GM18502 (cell line): ENCODE measurements around the gene NPTXR.

Experiments used
- ATAC-seq: cut with Tn5 transposase; IDR thresholded peaks from one replicate; pipeline ENCODE4 v1.9.1; 2021; ENCODE audit warnings: mild to moderate bottlenecking; ENCODE audit not compliant: unreplicated experiment, poor library complexity

The NPTXR gene

DNA sequence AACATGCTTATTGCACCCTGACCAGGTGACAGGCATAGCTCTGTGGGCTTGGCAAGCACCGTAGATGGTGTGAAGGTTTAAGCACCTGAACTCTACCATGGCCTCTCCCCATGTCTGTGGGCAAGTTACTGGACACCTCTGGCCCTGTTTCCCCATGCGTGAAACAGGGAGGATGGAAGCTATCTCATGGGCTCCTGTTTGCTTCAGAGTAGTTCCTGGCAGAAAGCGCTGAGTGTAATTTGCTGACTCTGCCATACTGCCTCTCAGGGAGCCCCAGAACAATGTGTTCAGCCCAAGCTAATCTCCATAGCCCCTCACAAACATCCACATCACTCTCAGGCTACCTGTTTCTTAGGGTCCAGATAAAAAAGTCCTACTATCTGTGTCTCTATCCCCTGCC lies 25.8 kb upstream of the NPTXR start:
- ATAC-seq = no peak

GRCh38 chr22:38868886-38869381 lies 25.1 kb upstream of the NPTXR start:
- ATAC-seq = no peak

- no peak for ATAC-seq
Measured at GRCh38 chr22:38868286-38868721, 24.5 kb upstream of the NPTXR start.

DNA sequence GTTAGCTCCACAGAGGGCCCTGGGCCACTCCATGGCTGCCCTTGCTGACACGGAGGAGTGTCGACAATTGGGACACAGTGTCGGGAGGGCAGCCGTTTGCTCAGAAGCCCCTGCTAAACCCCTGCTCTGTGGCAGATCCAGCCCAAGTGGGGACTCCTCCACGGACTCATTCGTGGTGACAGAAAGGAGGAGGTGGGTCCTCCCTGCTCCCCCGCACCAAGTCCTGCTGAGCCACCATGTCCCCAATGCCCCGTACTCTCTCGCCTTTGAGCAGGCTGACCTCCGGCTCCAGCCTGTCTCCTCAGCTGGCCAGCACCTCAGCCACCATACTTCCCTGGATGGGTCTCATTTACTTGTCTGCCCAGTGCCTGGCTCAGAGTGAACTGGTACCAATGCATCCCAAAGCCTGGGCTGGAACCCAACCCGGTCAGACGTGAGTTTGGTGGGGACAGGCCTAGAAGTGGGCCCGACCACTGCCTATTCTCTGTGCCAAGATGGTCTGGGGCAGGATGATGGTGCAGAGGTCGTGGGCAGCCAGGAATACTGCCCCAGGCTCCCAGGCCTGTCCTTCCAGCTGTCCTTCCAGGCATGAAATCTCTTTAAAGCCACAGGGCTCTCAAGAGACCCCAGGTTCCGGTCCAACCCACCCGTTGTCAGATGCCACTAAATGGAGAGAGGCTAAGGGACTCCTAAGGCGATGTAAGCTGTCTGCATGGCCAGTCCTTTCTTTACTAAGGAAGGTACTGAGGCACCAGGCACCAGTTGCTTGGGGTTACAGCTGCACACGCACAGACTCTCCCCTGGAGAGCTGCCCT lies 23.9 kb upstream of the NPTXR start:
- ATAC-seq = no peak

GRCh38 chr22:38867124-38867455 lies 23.3 kb upstream of the NPTXR start:
- ATAC-seq = no peak

DNA sequence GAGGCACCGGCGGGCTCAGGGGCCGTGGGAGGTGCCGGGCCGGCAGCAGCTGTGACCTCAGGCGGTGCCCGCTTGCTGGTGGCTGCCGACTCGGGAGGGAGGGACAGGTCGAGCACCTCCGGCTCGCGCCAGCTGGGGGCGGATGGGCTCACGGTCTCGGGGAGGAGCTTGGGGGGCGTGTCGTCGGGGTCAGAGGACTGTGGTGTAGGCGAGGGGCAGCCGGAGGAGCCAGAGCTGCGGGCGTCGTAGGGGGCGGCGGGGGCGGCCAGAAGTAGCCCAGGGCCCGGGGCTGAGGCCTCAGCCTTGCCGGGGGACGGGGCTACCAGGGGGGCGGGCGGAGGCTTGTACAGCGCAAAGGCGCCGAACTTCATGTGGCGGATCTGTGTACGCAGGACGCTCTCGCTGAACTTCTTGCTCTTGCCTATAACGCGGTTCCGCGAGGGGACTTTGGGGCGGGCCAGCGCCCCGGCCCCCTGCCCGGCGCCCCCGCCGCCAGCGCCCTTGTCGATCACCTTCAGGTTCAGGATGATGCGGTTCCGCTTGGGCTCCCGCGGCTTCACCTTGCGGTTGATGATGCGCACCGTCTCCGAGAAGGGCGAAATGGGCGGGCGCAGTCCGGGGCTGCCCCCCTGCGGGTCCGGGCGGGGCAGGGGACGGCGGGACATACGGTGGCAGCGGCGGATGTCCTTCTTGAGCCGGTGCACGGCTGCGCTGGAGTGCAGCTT lies 22.7 kb upstream of the NPTXR start:
- no peak for ATAC-seq

DNA sequence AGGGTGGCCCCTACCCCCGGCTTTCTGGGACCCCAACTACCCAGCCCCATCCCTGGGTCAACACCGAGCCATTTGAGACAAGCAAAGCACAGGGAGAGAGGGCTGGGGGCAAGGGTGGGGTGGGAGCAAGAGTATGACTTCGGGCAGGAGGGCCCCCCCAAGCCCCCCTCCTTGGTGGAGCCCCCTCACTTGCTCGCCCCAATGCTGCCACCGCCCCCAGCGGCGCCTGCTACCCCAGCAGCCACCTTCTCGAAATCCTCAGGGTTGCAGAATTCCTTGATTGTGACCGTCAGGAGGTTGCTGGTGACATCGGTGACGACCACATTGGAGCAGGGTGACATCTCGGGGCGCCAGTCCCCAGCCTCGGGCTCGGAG lies 22.2 kb upstream of the NPTXR start:
- ATAC-seq = no peak

GRCh38 chr22:38865201-38866023 lies 21.6 kb upstream of the NPTXR start:
- no peak for ATAC-seq

GRCh38 chr22:38864361-38865191 lies 20.7 kb upstream of the NPTXR start:
- no peak for ATAC-seq

- ATAC-seq = no peak
Measured at GRCh38 chr22:38863531-38864131, 19.8 kb upstream of the NPTXR start.

DNA sequence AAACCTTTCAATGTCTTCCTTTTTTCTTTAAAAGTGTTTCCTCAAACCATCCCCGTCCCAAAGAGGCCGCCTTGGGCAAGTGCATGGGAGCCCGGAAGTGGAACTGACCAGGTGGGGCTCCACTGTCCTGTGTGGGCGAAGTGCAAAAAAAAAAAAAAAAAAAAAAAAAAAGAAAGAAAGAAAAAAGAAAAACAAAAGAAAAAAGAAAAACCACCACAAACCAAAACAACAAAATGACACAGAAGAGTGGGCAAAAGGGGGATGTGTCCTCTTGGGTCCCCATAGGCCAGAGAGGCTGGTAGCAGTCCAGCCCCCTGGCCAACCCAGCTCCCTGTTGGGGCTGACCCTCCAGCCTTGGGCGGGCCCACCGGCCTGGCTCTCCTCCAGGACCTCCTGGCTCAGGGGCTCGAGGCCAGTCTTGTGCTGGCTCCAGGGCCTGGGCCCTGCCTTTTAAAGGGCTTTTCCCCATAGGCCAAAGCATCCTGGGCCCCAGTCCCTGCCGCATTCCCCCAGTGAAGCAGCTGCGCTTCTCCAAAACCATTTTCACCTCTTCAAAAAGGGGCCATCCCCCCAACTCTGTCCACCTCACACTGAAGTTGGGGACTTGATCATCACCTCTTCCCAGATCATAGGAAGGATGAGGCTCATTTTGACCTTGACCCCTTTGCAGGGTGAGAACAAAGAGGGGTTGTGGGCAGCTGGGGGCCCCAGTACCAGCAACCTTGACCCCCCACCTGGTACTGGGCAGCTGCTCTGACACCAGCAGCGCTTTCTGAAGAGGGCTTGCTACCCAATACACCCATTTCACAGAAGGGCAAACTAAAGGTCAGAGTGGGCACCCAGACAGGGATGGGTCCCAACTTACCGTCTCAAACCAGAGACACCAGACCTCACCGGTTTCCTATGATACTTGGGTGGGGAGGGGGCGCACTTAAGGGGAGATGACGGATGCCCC lies 18.8 kb upstream of the NPTXR start:
- ATAC-seq = no peak

DNA sequence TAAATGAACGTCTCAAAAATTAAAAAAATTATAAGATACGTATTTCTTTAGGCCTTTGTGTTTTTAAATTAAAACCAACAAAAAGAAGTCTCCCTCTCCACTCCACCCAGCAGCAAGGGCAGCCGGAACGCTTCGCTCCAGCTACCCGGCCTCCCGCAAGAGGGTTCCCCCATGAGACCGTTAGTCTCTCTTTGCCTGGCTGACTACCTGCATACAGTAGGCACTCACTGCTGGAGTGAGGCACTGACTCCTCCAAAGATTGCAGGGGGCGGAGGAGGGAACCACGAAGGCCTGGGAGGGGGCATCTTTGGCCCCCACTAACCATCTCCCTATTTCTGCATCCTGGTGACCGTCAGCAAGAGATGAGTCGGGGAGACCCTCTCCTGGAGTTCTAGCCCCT lies 18.1 kb upstream of the NPTXR start:
- no peak for ATAC-seq

GRCh38 chr22:38861170-38861876 lies 17.5 kb upstream of the NPTXR start:
- ATAC-seq = no peak

GRCh38 chr22:38860283-38861169 lies 16.7 kb upstream of the NPTXR start:
- no peak for ATAC-seq

- ATAC-seq = no peak
Measured at GRCh38 chr22:38859581-38860282, 15.9 kb upstream of the NPTXR start.

GRCh38 chr22:38858492-38858891 lies 14.7 kb upstream of the NPTXR start:
- ATAC-seq = no peak
